ENCODE data around the gene KRTAP10-10.
"Not testable (repeated sequence)": the region's sequence is repeated elsewhere in the genome, so short reads cannot be mapped to it uniquely, and the experiment has no call there.

Gene KRTAP10-10

DNA sequence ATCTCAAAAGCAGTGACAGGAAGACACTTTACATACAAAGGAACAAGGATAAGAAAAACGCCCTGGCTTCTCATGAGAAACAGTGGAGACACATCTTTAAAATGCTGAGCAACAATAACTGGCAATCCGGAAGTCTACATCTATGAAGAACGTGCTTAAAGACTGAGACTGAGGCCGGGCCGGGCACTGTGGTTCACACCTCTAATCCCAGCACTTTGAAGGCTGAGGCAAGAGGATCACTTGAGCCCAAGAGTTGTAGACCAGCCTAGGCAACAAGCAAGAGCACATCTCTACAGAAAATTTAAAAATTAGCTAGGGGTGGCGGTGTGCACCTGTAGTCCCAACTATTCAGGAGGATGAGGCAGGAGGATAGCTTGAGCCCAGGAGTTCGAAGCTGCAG is 46.9 kb downstream of the KRTAP10-10 start:
- DNase-seq (ENCODE audit: low spot score), result no peak

DNA sequence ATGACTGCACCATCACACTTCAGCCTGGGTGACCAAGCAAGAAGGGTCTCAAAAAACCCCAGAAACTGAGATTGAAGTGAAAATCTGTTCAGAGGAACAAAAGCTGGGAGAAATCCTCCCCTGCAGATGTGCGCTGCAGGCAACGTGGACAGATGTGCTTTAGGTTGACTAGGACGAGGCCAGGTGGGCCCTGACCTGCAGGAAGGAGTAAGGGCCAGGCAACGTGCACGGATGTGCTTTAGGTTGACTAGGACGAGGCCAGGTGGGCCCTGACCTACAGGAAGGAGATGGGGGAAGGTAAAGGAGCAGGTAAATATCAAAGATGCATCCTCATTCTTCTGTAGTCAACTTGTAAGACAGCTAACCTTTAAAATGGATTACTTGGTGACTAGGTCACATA is 47.3 kb downstream of the KRTAP10-10 start:
- DNase-seq (ENCODE audit: low spot score), result no peak

DNA sequence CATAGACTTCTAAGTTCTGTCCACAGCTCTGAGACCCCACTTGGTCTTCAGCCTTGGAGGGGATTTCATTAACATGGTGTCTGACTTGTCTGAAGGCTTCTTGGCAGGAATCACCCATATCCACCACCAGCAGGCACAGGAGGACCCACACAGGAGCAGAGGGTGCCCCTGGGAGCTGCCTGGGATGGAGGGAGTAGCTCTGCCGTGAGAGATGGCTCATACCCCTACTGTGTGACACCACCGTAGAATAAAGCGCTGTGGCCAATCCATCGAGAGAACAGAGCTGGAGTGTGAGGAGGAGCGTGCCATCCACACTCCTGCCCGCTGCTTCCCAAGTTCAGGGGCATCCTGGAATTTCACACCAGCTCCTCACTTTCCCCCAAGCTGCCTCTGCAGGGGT is 47.9 kb downstream of the KRTAP10-10 start:
- DNase-seq (ENCODE audit: low spot score), result not testable (repeated sequence)

DNA sequence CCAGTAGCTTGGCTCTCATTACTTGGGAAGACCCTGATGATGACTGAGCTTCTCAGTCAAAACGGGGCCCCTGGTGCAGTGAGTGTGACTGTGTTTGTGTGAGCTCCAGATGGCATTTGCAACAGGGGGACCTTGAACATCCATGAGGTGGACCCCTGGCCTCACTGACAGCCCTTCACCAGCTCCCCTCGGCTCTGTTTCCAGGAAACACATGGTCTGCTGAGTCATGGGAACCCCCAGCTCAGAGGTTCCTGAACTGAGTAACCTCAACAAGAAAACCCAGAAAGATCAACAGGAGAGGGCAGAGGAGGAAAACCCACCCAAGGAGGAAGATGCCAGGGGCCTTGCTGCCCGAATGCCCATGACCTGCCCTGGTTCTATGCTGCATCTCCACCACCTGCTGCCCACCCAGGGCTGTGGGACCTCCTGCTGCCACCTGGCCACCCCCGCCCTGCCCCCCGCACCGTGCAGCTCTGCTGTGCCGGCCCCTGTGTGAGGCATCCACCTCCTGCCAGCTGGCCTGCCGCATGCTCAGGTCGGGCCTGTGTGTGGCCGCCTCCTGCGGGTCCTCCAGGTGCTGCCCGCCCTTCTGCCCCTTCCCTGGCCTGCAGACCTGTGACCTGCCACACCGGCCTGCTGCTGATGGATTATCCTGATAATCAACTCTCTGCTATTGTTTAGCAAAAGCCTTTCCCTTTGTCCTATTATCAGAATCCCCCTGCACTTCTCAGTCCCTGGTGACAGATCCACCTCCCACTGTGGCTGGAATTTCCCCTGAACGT is 49.0 kb downstream of the KRTAP10-10 start:
- DNase-seq (ENCODE audit: low spot score), result no peak

DNA sequence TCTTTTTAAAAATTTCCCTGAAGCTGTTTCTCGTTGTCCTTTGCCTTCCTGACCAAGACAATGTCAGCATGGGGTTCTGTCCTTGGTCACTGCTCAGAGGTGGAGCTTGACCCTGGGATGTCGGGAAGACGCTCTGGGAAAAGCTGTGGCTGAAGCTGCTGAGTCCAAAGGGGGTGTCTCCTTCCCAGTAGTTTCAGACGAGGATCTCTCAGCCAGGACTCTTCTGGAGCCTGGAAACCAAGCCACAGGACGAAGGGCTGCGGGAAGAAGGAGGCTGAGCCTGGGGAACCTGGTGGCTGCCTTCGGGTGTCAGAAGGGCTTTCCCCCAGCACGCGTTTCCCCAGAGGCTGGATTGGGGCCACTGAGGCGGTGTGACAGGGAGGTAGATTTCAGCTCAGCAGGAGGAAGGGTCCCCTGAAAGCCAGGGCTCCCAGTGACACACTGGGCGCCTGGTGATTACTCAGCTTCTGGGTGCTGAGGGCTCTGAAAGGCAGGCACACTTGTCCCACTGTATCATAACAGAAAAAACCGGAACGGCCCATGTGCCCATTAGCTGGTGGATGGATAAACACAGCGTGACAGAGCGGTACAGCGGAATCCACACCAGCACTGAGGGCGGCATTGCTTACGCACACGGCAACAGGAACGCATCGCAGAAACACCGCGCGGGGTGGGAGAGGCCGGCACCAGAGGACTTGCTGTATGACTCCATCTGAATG is 49.8 kb downstream of the KRTAP10-10 start:
- no peak for DNase-seq (ENCODE audit: low spot score)

DNA sequence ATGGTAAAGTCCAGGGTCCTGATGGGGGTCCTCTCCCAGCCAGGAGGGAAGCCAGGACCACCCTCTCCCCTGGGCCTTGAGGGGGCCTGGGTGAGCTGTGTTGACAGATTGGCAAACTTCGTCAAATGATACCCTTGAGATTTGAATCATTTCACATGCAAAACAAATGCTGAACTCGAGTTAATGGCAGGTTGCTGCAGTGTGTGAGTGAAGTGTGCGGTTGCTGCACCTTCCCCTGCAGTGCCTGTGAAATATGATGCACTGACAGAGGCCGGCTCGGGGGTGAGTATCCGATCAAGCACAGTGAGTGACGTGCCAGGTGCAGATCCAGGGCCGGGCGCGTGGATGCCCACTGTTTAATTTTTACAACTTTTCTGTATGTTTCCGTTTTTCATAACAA is 50.5 kb downstream of the KRTAP10-10 start:
- DNase-seq (ENCODE audit: low spot score), result no peak
